Central memory CD8-positive, alpha-beta T cell (primary cell): ENCODE measurements around the gene FCHSD2.
"Not testable (repeated sequence)": the region's sequence is repeated elsewhere in the genome, so short reads cannot be mapped to it uniquely, and the experiment has no call there.

ENCODE experiments used
- ATAC-seq: fragments of 150-1000 bp; cut with Tn5 transposase; replicated peaks from 2 replicates; pipeline ENCODE4 v1.10.0; 2022; ENCODE audit warnings: mild to moderate bottlenecking, moderate FRiP score, moderate number of reproducible peaks; ENCODE audit not compliant: poor library complexity, severe bottlenecking; ENCODE audit errors: extremely low read depth
- DNase-seq, 2 donors: peaks; one replicate each; pipeline ENCODE4 v3.0.0; 2021; ENCODE audit warnings: low spot score in 2 of 2
- H3K27ac Mint-ChIP-seq: one replicate; pipeline ENCODE4 v1.8.0; 2022; ENCODE audit warnings: low read depth, mild to moderate bottlenecking, moderate library complexity, mixed read lengths
- H3K27me3 Mint-ChIP-seq: one replicate; pipeline ENCODE4 v1.8.0; 2022; ENCODE audit warnings: mixed read lengths
- H3K36me3 Mint-ChIP-seq: one replicate; pipeline ENCODE4 v1.8.0; 2022; ENCODE audit warnings: mild to moderate bottlenecking, moderate library complexity, mixed read lengths; ENCODE audit not compliant: insufficient read depth
- H3K4me1 Mint-ChIP-seq: one replicate; pipeline ENCODE4 v1.8.0; 2022; ENCODE audit warnings: mixed read lengths
- H3K4me3 Mint-ChIP-seq: one replicate; pipeline ENCODE4 v1.8.0; 2022; ENCODE audit warnings: mild to moderate bottlenecking, moderate library complexity, mixed read lengths
- H3K9me3 Mint-ChIP-seq: one replicate; pipeline ENCODE4 v1.8.0; 2022; ENCODE audit warnings: mixed read lengths

Gene FCHSD2

GRCh38 chr11:72828081-72828567 is 314.0 kb downstream of the FCHSD2 start:
- peaks cover 29% of the 10 kb centered on the region for H3K36me3 Mint-ChIP-seq
- H3K4me1 Mint-ChIP-seq: peaks cover 24% of the 10 kb centered on the region
- H3K27ac Mint-ChIP-seq: peak overlapping the region; percentile 83
- H3K9me3 Mint-ChIP-seq: no peaks in the 10 kb centered on the region
- ATAC-seq: no peak
- no peak overlapping the region for H3K4me3 Mint-ChIP-seq
- no peaks in the 10 kb centered on the region for H3K27me3 Mint-ChIP-seq
- DNase-seq: no peak

GRCh38 chr11:72827656-72828055 is 314.5 kb downstream of the FCHSD2 start:
- H3K27me3 Mint-ChIP-seq, H3K4me3 Mint-ChIP-seq, H3K9me3 Mint-ChIP-seq, DNase-seq: not testable (repeated sequence)
- H3K4me1 Mint-ChIP-seq: peaks cover 24% of the 10 kb centered on the region
- H3K36me3 Mint-ChIP-seq: peaks cover 30% of the 10 kb centered on the region
- H3K27ac Mint-ChIP-seq: peak overlapping the region; percentile 83
- peak; percentile 47 for ATAC-seq

- Mint-ChIP-seq H3K36me3 (peaks cover 29% of the 10 kb centered on the region), H3K27ac (peak overlapping the region; percentile 83), H3K4me3 (no peak overlapping the region)
These were observed 315.1 kb downstream of the FCHSD2 start for GRCh38 chr11:72826942-72827480.

GRCh38 chr11:72826191-72826941 is 315.8 kb downstream of the FCHSD2 start:
- H3K36me3 Mint-ChIP-seq: peaks cover 28% of the 10 kb centered on the region
- H3K4me3 Mint-ChIP-seq: no peak overlapping the region
- peaks cover 18% of the 10 kb centered on the region for H3K4me1 Mint-ChIP-seq

More at GRCh38 chr11:72826942-72827480, 315.1 kb downstream of the FCHSD2 start:
- peaks cover 24% of the 10 kb centered on the region for H3K4me1 Mint-ChIP-seq
- ATAC-seq: no peak
- H3K27me3 Mint-ChIP-seq: no peaks in the 10 kb centered on the region
- DNase-seq: no peak
- H3K9me3 Mint-ChIP-seq: no peaks in the 10 kb centered on the region

GRCh38 chr11:72825661-72826060 is 316.5 kb downstream of the FCHSD2 start:
- no peak for ATAC-seq
- Mint-ChIP-seq H3K4me3 (no peak overlapping the region), H3K4me1 (peaks cover 17% of the 10 kb centered on the region), H3K27ac (no peak overlapping the region), H3K36me3 (peaks cover 35% of the 10 kb centered on the region), H3K27me3 (no peaks in the 10 kb centered on the region), H3K9me3 (no peaks in the 10 kb centered on the region)
- no peak for DNase-seq

More at GRCh38 chr11:72826191-72826941, 315.8 kb downstream of the FCHSD2 start:
- Mint-ChIP-seq H3K27ac (peak overlapping the region; percentile 83), H3K27me3 (no peaks in the 10 kb centered on the region), H3K9me3 (no peaks in the 10 kb centered on the region)
- ATAC-seq: no peak
- DNase-seq: no peak

GRCh38 chr11:72824811-72825505 is 317.2 kb downstream of the FCHSD2 start:
- Mint-ChIP-seq H3K4me3 (no peak overlapping the region), H3K27me3 (no peaks in the 10 kb centered on the region), H3K27ac (peak overlapping the region; percentile 75), H3K9me3 (no peaks in the 10 kb centered on the region), H3K36me3 (peaks cover 38% of the 10 kb centered on the region), H3K4me1 (peaks cover 17% of the 10 kb centered on the region)
- DNase-seq (no peak), ATAC-seq (no peak)

- ATAC-seq (no peak), DNase-seq (no peak)
- H3K27me3 Mint-ChIP-seq: no peaks in the 10 kb centered on the region
- no peak overlapping the region for H3K4me3 Mint-ChIP-seq
- peaks cover 39% of the 10 kb centered on the region for H3K36me3 Mint-ChIP-seq
- H3K9me3 Mint-ChIP-seq: no peaks in the 10 kb centered on the region
- peaks cover 21% of the 10 kb centered on the region for H3K4me1 Mint-ChIP-seq
- peak overlapping the region; percentile 75 for H3K27ac Mint-ChIP-seq
These were observed 318.1 kb downstream of the FCHSD2 start for GRCh38 chr11:72824020-72824419.

GRCh38 chr11:72823105-72823804 is 318.9 kb downstream of the FCHSD2 start:
- Mint-ChIP-seq H3K27me3 (no peaks in the 10 kb centered on the region), H3K4me3 (no peak overlapping the region), H3K27ac (peak overlapping the region; percentile 75), H3K4me1 (peaks cover 18% of the 10 kb centered on the region), H3K9me3 (no peaks in the 10 kb centered on the region), H3K36me3 (peaks cover 46% of the 10 kb centered on the region)
- DNase-seq (no peak), ATAC-seq (no peak)

GRCh38 chr11:72821920-72822799 is 320.0 kb downstream of the FCHSD2 start:
- H3K9me3 Mint-ChIP-seq: no peaks in the 10 kb centered on the region
- peaks cover 25% of the 10 kb centered on the region for H3K4me1 Mint-ChIP-seq
- ATAC-seq (peak; percentile 68), DNase-seq (peak; percentile 57 to 72)
- peaks cover 47% of the 10 kb centered on the region for H3K36me3 Mint-ChIP-seq
- H3K27ac Mint-ChIP-seq: no peak overlapping the region
- no peaks in the 10 kb centered on the region for H3K27me3 Mint-ChIP-seq
- H3K4me3 Mint-ChIP-seq: no peak overlapping the region

GRCh38 chr11:72821221-72821919 is 320.7 kb downstream of the FCHSD2 start:
- no peaks in the 10 kb centered on the region for H3K27me3 Mint-ChIP-seq
- DNase-seq: no peak
- no peaks in the 10 kb centered on the region for H3K9me3 Mint-ChIP-seq
- ATAC-seq: no peak
- peaks cover 29% of the 10 kb centered on the region for H3K4me1 Mint-ChIP-seq
- peaks cover 45% of the 10 kb centered on the region for H3K36me3 Mint-ChIP-seq
- H3K27ac Mint-ChIP-seq: no peak overlapping the region
- H3K4me3 Mint-ChIP-seq: no peak overlapping the region

- peaks cover 35% of the 10 kb centered on the region for H3K4me1 Mint-ChIP-seq
- H3K27me3 Mint-ChIP-seq: no peaks in the 10 kb centered on the region
- no peak for DNase-seq
- H3K9me3 Mint-ChIP-seq: no peaks in the 10 kb centered on the region
- ATAC-seq: no peak
- peaks cover 45% of the 10 kb centered on the region for H3K36me3 Mint-ChIP-seq
- no peak overlapping the region for H3K4me3 Mint-ChIP-seq
- H3K27ac Mint-ChIP-seq: no peak overlapping the region
These were observed 321.5 kb downstream of the FCHSD2 start for GRCh38 chr11:72820439-72821139.
